ENCODE measurements around the gene TMEM183A. TPM values are rescaled to one million over a fixed set of nuclear protein-coding genes. Genes with fewer than 3 reads are reported as not detected.

The TMEM183A gene
- polyA plus RNA-seq, 1 of the 3 experiments (the other 2 are of a cell fraction), result 47.9 TPM

DNA sequence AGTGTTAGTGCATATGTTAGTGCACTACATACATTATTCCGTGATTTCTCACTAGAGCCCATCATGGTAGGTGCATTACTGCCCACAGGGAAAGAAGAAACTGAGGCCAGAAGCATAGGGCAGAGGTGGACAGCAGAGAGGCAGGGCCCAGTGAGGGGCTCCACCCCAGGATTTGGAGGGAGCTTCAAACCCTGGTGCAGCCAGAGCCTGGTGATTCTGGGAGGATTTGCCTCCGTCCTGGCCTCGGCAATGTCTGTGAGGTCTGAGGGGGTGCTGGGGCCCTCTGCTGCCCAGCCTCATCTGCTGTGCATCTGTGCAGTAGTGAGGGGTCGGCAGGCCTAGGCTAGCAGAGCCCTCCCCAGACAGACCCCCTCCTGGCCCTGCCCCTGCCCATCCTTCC is 41.9 kb downstream of the TMEM183A start:
- Histone ChIP-seq H4K20me1 (ENCODE audit: insufficient read depth) (no peaks in the 10 kb centered on the region), H3K4me1 (ENCODE audit: control insufficient read depth in 1 of 2, insufficient read depth in 2 of 2, low read depth in 1 of 2, low read length in 1 of 2) (peaks cover 13 to 21% of the 10 kb centered on the region in 2 experiments; a peak in 3 of 4 replicates), H3K9ac (no peak overlapping the region), H3F3A (replicated peaks; ENCODE audit: insufficient read depth) (peaks cover 7% of the 10 kb centered on the region), H3K27ac (ENCODE audit: low read depth in 2 of 2, low read length in 1 of 2) (no peak overlapping the region), H3K4me3 (ENCODE audit: low read depth in 2 of 2, low read length in 1 of 2) (no peak overlapping the region), H3K9me2 (no peaks in the 10 kb centered on the region), H3K79me2 (ENCODE audit: insufficient read depth) (no peaks in the 10 kb centered on the region), H3K9me3 (no peaks in the 10 kb centered on the region), H3K36me3 (replicated peaks in 1 of 2; ENCODE audit: control insufficient read depth in 1 of 2, insufficient read depth in 2 of 2, low read length in 1 of 2) (no peaks in the 10 kb centered on the region), H3K4me2 (no peak overlapping the region), H2AFZ (ENCODE audit: low read depth) (no peak overlapping the region), H3K27me3 (ENCODE audit: insufficient read depth) (no peaks in the 10 kb centered on the region)
- no peak for DNase-seq
- CTCF ChIA-PET, result interaction anchor here (1.1 to 15.3 kb wide), 4 partner anchors 8 to 221 kb away, joined by 3 to 228 read pairs (median 98); no protein-coding TSS in a partner anchor
- POLR2A ChIA-PET, result no interaction called here
- TF ChIP-seq ELF1 (IDR thresholded peaks at IDR 0.05), result no peak
- TF ChIP-seq MEF2A (IDR thresholded peaks at IDR 0.05; ENCODE audit: borderline replicate concordance, low read depth), result no peak
- TF ChIP-seq, protein P1, sequence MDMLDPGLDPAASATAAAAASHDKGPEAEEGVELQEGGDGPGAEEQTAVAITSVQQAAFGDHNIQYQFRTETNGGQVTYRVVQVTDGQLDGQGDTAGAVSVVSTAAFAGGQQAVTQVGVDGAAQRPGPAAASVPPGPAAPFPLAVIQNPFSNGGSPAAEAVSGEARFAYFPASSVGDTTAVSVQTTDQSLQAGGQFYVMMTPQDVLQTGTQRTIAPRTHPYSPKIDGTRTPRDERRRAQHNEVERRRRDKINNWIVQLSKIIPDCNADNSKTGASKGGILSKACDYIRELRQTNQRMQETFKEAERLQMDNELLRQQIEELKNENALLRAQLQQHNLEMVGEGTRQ (IDR thresholded peaks at IDR 0.05; ENCODE audit: borderline replicate concordance, low read depth, low read length), result no peak
- TF ChIP-seq NRF1 (IDR thresholded peaks at IDR 0.05; ENCODE audit: low read depth, low read length), result no peak
- TF ChIP-seq, protein P2, sequence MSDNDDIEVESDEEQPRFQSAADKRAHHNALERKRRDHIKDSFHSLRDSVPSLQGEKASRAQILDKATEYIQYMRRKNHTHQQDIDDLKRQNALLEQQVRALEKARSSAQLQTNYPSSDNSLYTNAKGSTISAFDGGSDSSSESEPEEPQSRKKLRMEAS (IDR thresholded peaks at IDR 0.05; ENCODE audit: low read depth), result no peak
- TF ChIP-seq EZH2phosphoT487 (IDR thresholded peaks at IDR 0.05; ENCODE audit: borderline replicate concordance, low read depth), result no peak
- 83% methylated on average over 2 of the region's 4 CpGs for WGBS (ENCODE audit: low lambda C conversion rate)

DNA sequence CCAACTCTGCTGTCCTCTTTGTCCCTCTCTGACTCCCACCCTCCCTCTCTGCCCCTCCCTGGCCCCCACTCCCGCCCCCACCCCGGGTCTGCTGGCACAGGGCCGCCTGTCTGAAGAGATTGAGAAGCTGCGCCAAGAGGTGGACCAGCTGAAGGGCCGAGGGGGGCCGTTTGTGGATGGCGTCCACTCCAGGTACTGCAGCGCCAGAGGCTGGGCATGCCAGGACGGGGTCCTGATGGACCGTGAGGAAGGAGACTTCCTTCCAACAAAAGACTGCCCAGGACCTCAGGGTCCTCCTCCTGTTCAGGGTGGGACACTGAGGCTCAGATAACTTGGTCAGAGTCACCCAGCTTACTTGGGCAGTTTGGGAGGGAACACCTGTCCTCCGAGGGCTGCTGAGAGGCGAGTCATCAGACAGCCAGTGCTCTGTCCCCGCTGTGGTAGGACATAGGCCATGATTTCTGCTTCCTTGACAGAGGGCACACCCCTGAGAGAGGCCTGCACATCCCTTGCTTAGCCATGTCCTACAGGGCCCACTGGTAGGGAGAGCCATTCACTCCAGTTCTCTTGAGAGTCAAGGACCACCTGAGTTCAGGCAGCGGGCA is 42.5 kb downstream of the TMEM183A start:
- H3K36me3 ChIP-seq (replicated peaks in 1 of 2; ENCODE audit: control insufficient read depth in 1 of 2, insufficient read depth in 2 of 2, low read length in 1 of 2), result no peaks in the 10 kb centered on the region
- WGBS (ENCODE audit: low lambda C conversion rate), result 66% methylated on average over 10 of the region's 14 CpGs

More for the DNA sequence above, 42.5 kb downstream of the TMEM183A start:
- Histone ChIP-seq H3K27me3 (ENCODE audit: insufficient read depth) (no peaks in the 10 kb centered on the region), H3F3A (replicated peaks; ENCODE audit: insufficient read depth) (peaks cover 7% of the 10 kb centered on the region), H4K20me1 (ENCODE audit: insufficient read depth) (no peaks in the 10 kb centered on the region), H3K79me2 (ENCODE audit: insufficient read depth) (no peaks in the 10 kb centered on the region), H3K4me1 (ENCODE audit: control insufficient read depth in 1 of 2, insufficient read depth in 2 of 2, low read depth in 1 of 2, low read length in 1 of 2) (peaks cover 13 to 22% of the 10 kb centered on the region in 2 experiments; a peak in 3 of 4 replicates), H3K4me2 (no peak overlapping the region), H3K4me3 (ENCODE audit: low read depth in 2 of 2, low read length in 1 of 2) (no peak overlapping the region), H3K27ac (ENCODE audit: low read depth in 2 of 2, low read length in 1 of 2) (no peak overlapping the region), H3K9ac (no peak overlapping the region), H2AFZ (ENCODE audit: low read depth) (no peak overlapping the region), H3K9me2 (no peaks in the 10 kb centered on the region), H3K9me3 (no peaks in the 10 kb centered on the region)
- DNase-seq, result no peak
- POLR2A ChIA-PET, result no interaction called here
- TF ChIP-seq CHD2 (IDR thresholded peaks at IDR 0.05; ENCODE audit: low read length, partially characterized antibody), result no peak
- TF ChIP-seq FOXM1 (IDR thresholded peaks at IDR 0.05; ENCODE audit: low read depth), result no peak
- TF ChIP-seq, protein P3, sequence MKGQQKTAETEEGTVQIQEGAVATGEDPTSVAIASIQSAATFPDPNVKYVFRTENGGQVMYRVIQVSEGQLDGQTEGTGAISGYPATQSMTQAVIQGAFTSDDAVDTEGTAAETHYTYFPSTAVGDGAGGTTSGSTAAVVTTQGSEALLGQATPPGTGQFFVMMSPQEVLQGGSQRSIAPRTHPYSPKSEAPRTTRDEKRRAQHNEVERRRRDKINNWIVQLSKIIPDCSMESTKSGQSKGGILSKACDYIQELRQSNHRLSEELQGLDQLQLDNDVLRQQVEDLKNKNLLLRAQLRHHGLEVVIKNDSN (IDR thresholded peaks at IDR 0.05; ENCODE audit: borderline replicate concordance, low read depth), result no peak
- no peak for TF ChIP-seq RXRA (IDR thresholded peaks at IDR 0.05; ENCODE audit: borderline replicate concordance, low read depth)
- no peak for TF ChIP-seq MXI1 (IDR thresholded peaks at IDR 0.05; ENCODE audit: low read depth, low read length)
- TF ChIP-seq ELF1 (IDR thresholded peaks at IDR 0.05), result no peak
- TF ChIP-seq NRF1 (IDR thresholded peaks at IDR 0.05; ENCODE audit: low read depth, low read length), result no peak
- TF ChIP-seq, protein P2 (IDR thresholded peaks at IDR 0.05; ENCODE audit: low read depth), result no peak
- TF ChIP-seq, protein P1 (IDR thresholded peaks at IDR 0.05; ENCODE audit: borderline replicate concordance, low read depth, low read length), result no peak
- TF ChIP-seq FOSL2 (IDR thresholded peaks at IDR 0.05; ENCODE audit: borderline replicate concordance, low read depth), result no peak
- no peak for TF ChIP-seq JUND (IDR thresholded peaks at IDR 0.05)
- TF ChIP-seq SIN3A (IDR thresholded peaks at IDR 0.05; ENCODE audit: borderline replicate concordance, low read depth, low read length), result no peak
- TF ChIP-seq TCF12 (IDR thresholded peaks at IDR 0.05), result no peak
- no peak for TF ChIP-seq POLR2AphosphoS5 (IDR thresholded peaks at IDR 0.05; ENCODE audit: low read depth, low read length)
- TF ChIP-seq TEAD4 (IDR thresholded peaks at IDR 0.05; ENCODE audit: borderline replicate concordance, insufficient read depth), result no peak
- TF ChIP-seq, protein P4, sequence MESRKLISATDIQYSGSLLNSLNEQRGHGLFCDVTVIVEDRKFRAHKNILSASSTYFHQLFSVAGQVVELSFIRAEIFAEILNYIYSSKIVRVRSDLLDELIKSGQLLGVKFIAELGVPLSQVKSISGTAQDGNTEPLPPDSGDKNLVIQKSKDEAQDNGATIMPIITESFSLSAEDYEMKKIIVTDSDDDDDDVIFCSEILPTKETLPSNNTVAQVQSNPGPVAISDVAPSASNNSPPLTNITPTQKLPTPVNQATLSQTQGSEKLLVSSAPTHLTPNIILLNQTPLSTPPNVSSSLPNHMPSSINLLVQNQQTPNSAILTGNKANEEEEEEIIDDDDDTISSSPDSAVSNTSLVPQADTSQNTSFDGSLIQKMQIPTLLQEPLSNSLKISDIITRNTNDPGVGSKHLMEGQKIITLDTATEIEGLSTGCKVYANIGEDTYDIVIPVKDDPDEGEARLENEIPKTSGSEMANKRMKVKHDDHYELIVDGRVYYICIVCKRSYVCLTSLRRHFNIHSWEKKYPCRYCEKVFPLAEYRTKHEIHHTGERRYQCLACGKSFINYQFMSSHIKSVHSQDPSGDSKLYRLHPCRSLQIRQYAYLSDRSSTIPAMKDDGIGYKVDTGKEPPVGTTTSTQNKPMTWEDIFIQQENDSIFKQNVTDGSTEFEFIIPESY (IDR thresholded peaks at IDR 0.05; ENCODE audit: borderline replicate concordance, low read depth), result no peak
- TF ChIP-seq NFIC (IDR thresholded peaks at IDR 0.05; ENCODE audit: borderline replicate concordance), result no peak
- TF ChIP-seq YY1 (IDR thresholded peaks at IDR 0.05; ENCODE audit: low read depth), result no peak
- CTCF ChIA-PET, result interaction anchor here (0.7 to 15.3 kb wide), 5 partner anchors 8 to 220 kb away, joined by 3 to 228 read pairs (median 64); no protein-coding TSS in a partner anchor

Measured in SK-N-SH (cell line).